Fibroblast of skin of left biceps (primary cell): Measurements from ENCODE around the gene B4GALT2.

Source experiments
- DNase-seq, 2 experiments: peaks; one replicate each; pipeline ENCODE4 v3.0.0-alpha.2; 2013; ENCODE audit warnings: low read depth in 2 of 2

The B4GALT2 gene

DNA sequence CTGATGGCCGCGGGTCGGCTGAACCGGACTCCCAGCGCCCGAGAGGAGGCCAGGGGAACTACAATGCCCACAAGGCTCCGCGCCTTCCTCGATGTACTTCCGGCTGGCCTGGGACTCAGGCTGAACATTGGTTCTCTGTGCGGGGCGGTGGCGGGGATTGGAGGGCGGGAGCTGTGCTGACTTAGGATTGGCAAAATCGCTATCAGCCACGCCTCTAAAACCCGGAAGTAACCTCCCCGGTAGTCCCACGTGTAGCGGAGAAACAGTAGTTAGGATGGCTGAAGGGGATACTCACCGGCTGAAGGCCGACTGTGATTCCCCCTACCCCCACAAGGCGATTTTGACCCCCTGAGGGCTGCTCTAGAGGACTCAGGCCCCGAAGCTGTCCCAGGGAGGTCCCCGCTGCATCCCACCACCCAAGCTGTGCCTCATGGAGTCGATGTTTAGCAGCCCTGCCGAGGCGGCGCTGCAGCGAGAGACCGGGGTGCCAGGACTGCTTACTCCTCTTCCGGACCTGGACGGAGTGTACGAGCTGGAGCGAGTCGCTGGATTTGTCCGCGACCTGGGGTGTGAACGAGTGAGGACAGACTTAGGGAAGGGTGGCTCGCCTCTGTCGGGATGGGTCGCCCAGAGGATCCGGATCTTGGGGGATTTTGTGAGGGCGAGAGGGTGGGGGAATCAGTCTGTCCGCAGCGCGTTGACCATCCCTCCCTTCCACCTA lies 9.1 kb upstream of the B4GALT2 start, which contains the start of gene DPH2:
DPH2 (plus strand) TSS at position 265 of the 721 bp plus-strand sequence; CDS start at position 431, 166 bp downstream.
- peak; percentile 87 to 89 for DNase-seq

DNA sequence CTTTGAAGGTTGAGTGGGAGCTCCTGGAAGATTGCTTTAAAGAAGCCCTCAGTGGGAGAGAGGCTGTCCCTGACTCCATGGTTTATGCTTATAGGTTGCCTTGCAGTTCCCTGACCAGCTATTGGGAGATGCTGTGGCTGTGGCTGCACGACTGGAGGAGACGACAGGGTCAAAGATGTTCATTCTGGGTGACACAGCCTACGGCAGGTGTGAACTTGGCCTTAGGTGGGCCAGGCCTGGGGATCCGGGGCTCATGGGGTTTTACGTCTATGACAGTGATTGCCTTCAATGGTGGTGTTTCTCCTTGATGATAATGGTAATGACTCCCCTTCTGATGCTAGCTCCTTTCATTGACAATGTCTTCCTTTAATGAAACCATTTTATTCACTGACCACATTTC lies 8.5 kb upstream of the B4GALT2 start:
- no peak for DNase-seq

DNA sequence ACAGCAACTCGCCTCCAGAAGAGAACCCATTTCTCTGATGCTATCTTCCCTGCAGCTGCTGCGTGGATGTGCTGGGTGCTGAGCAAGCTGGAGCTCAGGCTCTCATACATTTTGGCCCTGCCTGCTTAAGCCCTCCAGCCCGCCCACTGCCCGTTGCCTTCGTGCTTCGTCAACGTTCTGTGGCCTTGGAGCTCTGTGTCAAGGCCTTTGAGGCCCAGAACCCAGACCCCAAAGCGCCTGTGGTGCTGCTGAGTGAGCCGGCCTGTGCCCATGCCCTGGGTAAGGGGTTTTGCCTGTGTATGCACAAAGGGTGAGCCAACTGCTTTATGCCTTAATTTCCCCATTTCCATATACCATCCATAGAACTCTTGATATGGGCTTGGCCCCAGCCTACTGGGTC lies 8.1 kb upstream of the B4GALT2 start:
- DNase-seq = no peak

DNA sequence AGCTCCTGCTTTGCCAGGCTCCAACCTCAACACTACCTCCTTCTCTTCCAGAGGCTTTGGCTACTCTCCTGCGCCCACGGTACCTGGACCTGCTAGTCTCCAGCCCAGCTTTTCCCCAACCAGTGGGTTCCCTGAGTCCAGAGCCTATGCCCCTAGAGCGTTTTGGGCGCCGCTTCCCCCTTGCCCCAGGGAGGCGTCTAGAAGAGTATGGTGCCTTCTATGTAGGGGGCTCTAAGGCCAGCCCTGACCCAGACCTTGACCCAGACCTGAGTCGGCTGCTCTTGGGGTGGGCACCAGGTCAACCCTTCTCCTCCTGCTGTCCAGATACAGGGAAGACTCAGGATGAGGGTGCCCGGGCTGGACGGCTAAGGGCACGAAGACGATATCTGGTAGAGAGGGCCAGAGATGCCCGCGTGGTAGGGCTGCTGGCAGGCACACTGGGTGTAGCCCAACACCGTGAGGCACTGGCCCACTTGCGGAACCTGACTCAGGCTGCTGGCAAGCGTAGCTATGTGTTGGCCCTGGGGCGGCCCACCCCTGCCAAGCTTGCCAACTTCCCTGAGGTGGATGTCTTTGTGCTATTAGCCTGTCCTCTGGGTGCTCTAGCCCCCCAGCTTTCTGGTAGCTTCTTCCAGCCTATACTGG lies 7.6 kb upstream of the B4GALT2 start:
- no peak for DNase-seq

DNA sequence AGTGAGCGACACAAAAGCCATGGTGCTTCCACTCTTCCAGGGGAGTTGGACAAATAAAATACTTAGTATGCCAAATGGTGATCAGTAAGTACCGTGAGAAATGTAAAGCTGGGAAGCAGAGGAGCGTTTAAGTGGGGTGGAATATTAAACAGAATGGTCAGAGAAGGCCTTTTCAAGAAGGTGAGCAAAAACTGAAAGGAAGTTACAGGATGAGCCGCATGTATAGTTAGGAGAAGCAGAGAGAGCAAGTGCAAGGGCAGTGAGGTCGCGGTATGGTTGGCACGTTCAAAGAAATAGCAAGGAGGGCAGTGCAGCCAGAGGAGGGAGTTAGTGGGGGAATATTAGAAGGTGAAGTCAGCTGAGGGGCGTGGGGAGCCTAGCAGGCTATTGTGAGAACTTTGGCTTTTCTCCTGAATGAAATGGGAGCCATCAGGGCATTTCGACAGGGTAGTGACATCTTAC lies 5.0 kb upstream of the B4GALT2 start:
- no peak for DNase-seq

DNA sequence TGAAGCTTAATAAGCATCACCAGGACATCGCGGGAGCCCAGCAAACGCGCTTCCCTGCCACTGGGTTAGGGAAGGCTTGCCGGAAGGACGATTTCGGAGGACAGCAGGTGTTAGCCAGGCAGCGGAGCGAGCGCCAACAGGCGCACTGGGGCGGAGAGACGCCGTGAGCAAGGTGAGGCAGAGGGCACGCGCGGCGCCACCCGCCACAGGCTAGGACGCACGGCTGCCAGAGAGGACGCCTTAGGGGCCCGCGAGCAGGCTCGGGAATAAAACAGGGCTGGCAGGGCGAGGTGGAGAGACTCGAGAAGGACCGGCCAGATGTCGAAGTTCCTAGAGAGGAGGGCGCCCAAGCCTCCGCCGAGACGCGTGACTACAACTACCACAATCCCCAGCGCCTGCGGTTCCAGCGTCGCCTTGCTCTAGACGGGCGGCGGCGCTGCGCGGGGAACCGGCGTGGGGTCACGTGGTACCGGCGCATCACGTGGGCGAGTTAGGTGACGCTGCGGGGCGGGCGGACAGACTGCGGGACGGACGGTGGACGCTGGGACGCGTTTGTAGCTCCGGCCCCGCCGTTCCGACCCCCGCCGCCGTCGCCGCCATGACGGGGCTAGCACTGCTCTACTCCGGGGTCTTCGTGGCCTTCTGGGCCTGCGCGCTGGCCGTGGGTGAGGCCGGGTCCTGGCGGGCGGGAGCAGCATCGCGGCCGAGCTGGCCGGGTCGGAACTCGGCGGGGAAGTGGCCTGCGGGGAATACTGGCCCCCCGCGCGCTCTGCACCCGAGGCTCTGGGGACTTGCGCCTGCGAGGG lies 4.4 kb upstream of the B4GALT2 start, which contains the start of gene ATP6V0B:
ATP6V0B (plus strand) TSS at position 518 of the 806 bp plus-strand sequence; CDS start at position 599, 81 bp downstream.
- DNase-seq = peak; percentile 68 to 74

DNA sequence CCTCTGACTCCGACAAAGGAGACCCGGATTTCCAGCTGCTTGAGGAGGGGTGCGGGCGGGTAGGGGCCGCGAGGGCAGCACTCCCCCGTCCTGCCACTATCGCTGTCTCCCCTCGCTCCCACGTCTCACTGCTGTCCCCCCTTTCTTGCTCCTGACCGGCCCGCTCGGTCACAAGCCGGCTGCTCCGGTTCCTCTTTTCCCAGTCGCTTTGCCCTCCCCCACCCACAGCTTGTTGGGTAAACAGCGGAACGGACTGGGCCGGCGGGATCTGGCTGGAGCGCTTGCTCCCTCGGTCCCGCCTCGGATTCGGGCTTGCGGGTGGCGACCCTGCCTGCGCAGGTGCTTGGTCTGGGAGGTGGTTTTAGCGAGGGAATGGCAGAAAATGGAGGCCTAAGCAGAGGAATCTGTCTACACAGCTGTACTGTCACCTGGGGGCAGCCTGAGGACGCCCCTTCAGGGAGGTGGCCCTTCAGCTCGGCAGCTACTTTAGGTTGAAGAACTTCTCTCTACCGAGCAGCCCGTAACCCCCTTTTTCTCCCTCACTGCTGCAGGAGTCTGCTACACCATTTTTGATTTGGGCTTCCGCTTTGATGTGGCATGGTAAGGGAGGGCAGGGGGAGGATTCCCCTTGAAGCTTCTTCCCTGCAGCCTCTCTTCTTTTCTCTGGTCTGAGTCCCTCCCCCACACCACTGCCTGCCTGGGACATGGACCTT lies 3.6 kb upstream of the B4GALT2 start:
- DNase-seq = no peak

DNA sequence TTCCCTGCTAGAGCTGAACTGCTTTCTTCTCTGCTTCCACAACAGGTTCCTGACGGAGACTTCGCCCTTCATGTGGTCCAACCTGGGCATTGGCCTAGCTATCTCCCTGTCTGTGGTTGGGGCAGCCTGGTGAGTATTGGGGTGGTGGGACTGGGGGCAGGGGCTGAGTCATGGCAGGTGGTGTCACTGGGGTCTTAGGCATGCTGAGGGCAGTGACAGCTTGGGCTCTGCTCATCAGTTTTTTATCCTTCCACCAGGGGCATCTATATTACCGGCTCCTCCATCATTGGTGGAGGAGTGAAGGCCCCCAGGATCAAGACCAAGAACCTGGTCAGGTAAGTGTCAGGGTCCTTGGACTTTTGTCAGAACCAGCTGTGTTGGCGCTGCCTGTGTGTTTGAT lies 3.0 kb upstream of the B4GALT2 start:
- DNase-seq = no peak

DNA sequence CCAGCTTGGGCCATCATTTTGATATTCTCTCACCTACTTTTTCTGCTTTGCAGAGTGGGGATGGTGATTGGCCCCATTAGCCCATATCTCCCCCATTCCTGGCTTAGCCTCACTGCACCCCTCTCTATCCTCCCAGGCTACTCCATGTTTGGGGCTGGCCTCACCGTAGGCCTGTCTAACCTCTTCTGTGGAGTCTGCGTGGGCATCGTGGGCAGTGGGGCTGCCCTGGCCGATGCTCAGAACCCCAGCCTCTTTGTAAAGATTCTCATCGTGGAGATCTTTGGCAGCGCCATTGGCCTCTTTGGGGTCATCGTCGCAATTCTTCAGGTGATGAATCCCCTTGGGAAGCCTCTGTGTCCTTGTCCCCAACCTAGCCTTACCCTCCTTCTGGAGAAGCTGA lies 2.1 kb upstream of the B4GALT2 start:
- DNase-seq = no peak

DNA sequence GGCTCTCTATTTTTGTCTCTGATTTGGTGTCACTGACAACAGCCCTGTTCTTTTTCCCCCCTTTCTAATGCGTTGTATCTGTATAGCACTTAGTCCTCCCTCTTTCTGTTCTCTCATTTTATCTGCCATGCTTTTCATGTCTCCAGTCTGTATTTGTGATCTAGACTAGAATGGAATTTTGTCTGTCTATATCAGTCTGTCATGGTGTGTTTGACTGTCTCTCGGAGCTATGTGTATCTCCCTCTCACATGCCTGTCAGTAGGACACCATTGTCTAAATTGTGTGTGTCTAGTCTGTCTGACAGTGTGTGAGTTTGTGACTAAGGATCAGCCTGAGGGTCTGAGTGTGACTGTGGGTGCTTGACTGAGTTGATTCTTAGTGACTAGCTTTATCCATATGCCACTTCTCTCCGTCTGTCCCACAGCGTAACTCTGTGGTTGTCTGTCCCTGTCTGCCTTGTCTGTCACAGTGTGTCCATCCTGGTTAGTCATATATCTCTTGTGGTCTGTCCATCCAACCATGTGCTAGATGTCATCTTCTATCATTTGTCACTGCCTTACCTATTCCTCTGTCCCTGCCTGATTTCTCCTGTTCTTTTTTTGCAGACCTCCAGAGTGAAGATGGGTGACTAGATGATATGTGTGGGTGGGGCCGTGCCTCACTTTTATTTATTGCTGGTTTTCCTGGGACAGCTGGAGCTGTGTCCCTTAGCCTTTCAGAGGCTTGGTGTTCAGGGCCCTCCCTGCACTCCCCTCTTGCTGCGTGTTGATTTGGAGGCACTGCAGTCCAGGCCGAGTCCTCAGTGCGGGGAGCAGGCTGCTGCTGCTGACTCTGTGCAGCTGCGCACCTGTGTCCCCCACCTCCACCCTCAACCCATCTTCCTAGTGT lies 1.4 kb upstream of the B4GALT2 start:
- no peak for DNase-seq

DNA sequence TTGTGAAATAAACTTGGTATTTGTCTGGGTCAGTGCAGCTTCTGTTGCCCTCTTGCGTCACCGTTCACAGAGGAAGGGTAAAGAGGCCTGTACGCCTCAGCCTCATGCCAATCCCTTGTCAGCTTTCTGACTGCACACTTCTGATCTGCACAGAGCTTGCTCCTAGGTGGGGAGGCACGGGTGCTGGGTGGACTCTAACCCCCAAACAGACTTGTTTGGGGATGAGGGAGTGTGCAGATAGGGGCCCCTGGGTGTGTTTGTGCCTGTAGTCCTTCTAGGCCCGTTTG lies 803 bp upstream of the B4GALT2 start:
- no peak for DNase-seq

DNA sequence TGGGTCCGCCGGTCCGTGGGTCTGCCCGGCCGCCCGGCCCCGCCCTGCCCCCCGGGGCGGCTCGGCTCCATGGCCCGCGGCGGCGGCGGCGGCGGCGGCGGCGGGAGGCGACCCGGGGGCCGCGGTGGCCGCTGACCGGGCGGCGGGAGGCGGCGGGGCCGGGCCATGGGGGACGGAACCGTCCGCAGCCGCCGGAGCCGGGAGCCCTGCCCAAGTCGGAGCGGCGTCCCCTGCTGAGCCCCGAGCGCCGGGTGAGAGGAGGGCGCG lies 184 bp downstream of the B4GALT2 start:
- no peak for DNase-seq

DNA sequence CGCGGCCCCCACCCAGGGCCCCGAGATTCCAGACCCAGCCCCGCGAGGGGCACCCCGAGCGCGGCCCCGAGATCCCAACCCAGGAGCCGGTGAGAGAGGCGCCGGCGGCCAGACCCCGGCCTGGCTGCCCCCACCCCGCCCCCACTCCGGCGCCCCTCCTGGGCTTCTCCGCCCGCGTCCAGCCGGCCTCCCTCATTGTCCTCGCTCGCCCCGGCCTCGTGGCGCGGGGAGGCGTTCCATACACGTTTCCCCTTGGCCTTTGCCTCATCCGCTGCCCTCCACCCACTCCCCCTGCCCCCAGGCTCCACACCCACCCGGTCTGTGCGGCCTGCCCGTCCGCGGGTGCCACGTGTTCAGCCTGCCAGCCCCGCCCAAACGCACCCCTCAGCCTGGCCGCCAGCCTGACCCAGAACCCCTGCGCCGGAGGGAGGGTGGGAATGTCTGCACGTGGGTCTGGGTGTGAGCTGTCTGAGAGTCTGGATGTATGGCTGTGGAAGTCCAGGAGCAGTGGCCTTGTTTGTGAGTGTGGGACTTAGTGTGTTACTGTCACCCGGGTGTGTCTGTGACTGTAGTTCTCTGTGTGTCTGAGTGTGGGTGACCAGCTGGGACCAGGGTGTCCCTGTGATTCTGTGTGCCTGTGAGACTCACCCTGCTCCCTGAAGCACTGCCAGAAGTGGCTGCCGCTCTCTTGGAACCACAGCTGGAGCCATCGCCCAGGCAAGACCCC lies 681 bp downstream of the B4GALT2 start:
- no peak for DNase-seq

DNA sequence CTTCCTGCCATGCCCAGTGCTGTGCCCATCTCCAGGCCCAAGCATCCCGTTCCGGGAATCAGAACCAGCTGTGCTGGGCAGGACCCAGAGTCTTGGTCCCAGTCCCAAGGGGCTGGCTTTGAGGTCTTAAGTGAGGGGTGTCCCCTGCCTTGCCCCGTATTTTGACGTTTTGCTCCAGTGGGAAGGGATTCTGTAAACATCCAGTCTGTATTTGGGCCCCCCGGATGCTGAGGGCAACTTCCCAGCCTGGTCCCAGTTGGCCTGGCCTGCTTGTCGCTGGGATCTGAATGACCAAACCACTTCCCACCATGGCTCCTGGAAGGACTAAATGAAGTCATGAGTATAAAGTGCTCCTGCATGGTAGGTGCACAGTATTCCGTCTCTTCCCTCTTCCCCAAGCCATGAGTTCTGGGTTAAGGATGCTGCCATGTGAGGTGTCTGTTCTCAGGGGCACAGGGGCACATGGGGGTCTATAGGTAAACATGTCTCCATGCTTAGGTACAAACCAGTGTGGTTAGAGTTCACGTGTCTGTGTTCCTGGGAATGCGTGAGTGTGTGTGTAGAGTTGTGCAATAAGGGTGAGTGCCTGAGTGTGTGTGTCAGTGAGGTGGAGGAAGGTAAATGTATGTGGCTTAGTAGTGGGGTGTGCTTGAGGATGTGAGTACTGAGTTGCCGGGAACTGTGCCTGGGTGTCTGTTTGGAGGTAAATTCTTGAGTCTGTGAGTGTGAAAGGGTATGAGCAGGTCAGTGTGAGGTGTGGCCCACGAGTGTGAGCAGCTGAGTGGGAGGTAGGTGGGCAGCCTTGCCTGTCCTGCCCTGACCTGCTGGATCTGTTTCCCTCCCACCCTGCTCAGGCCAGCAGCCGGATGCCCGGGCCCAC lies 1.5 kb downstream of the B4GALT2 start:
- no peak for DNase-seq

DNA sequence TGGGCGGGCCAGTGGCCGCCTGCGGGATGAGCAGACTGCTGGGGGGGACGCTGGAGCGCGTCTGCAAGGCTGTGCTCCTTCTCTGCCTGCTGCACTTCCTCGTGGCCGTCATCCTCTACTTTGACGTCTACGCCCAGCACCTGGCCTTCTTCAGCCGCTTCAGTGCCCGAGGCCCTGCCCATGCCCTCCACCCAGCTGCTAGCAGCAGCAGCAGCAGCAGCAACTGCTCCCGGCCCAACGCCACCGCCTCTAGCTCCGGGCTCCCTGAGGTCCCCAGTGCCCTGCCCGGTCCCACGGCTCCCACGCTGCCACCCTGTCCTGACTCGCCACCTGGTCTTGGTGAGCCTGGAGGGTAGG lies 2.1 kb downstream of the B4GALT2 start:
- DNase-seq = no peak

DNA sequence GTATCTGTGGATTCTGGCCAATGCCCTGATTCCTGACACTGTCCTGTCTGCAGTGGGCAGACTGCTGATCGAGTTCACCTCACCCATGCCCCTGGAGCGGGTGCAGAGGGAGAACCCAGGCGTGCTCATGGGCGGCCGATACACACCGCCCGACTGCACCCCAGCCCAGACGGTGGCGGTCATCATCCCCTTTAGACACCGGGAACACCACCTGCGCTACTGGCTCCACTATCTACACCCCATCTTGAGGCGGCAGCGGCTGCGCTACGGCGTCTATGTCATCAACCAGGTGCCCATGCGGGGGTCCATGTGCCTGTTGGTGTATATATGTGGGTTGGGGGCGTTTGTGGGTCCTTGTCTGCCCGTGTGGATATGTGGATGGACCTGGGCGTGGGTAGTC lies 2.6 kb downstream of the B4GALT2 start:
- DNase-seq = no peak

DNA sequence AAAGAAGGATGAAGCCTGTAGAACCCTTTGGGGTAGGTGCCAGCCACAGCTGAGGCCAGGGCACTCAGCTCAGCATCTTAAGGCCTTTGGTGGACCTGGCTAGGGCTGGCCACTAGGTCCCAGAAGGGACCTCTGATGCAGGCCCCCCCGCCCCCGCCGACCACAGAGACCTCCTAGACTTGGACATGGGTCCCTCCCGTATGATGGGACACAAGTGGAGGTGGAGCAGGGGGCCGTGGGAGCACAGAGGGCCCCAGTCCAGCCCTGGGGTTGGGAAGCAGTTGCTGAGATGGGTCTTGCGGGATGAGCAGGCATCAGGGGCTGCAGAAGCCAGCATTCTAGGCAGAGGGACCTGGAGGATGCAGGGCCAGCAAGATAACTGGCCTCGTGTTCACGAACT lies 3.2 kb downstream of the B4GALT2 start:
- DNase-seq = no peak

DNA sequence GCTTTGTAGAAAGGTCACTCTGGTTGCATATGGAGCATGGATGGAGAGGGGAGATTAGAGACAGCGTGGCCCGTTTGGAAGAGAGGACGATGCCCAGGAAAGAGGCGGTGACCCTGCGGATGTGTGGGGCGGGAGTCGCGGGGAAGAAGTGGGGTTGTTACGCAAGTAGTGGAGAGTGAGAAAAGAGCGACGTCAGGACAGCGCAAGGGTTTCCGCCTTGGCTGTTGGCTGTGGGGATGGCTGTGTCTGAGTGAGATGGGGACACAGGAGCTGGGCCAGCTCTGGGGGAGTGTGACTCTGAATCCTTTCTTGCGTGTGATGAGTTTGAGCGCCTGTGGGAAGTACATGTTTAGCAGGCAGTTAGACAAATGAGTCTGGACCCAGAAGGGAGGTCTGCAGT lies 3.8 kb downstream of the B4GALT2 start:
- no peak for DNase-seq

DNA sequence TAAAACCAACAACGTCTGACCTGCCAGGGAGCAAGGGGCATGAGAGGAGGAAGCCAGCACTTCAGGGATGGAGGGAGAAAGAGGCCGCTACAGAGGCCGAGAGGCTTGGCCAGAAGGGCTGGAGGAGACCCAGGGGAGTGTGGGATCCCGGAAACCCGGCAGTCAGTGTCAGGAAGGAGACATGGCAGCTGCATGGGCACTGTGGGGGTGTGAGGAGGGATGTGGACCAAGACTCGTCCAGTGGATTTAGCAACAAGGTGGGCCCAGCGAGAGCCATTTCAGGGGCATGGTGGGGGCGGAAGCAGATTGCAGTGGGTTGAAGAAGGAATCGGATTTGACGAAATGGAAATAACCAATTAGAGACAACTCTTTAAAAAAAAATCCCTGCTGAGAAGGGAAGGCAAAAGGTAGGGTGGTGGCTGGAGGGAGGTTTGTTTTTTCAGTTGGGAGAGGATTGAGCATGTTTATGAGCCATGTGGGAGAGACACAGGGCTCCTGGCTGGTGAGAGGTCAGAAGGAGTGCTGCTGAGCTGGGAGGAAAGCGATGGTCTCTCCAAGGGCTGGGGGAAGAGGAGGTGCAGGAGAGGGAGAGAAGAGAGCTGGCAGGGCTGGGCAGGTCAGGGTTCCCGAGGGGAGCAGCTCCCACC lies 4.4 kb downstream of the B4GALT2 start:
- no peak for DNase-seq
